ENCODE measurements around the gene GALNT3. TPM values are rescaled to one million over a fixed set of nuclear protein-coding genes. Genes with fewer than 3 reads are reported as not detected.

GALNT3 gene
- total RNA-seq, 1 donor from 2014 or later, result 59.5 TPM

DNA sequence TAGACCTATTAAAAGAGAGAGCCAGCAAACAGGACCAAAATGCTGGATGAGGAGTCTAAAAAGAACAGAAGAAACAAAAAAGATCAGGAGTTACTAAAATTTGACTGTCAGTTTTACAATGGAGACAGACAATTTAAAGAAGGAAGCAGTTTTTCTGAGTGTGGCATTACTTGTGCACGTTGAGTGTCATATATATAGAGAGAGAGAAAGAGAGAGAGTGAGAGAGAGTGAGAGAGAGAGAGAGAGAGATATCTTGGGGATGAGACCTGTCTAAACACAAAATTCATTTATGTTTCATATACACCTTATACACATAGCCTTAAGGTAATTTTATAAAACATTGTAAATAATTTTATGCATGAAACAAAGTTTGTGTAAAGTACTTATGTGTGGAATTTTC is 2.1 kb upstream of the GALNT3 start:
- Histone ChIP-seq H3K27me3 (ENCODE audit: control insufficient read depth, insufficient read depth, low read length) (no peaks in the 10 kb centered on the region), H3K4me3 (ENCODE audit: low read depth, low read length) (no peak overlapping the region), H3K36me3 (ENCODE audit: control insufficient read depth, insufficient read depth, low read length) (no peaks in the 10 kb centered on the region)
- TF ChIP-seq, protein P1, sequence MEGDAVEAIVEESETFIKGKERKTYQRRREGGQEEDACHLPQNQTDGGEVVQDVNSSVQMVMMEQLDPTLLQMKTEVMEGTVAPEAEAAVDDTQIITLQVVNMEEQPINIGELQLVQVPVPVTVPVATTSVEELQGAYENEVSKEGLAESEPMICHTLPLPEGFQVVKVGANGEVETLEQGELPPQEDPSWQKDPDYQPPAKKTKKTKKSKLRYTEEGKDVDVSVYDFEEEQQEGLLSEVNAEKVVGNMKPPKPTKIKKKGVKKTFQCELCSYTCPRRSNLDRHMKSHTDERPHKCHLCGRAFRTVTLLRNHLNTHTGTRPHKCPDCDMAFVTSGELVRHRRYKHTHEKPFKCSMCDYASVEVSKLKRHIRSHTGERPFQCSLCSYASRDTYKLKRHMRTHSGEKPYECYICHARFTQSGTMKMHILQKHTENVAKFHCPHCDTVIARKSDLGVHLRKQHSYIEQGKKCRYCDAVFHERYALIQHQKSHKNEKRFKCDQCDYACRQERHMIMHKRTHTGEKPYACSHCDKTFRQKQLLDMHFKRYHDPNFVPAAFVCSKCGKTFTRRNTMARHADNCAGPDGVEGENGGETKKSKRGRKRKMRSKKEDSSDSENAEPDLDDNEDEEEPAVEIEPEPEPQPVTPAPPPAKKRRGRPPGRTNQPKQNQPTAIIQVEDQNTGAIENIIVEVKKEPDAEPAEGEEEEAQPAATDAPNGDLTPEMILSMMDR (IDR thresholded peaks at IDR 0.05; ENCODE audit: insufficient read depth, low read length, severe bottlenecking), result no peak
- DNase-seq (ENCODE audit: low read depth) (no peak), FAIRE-seq (no peak)

- DNase-seq (ENCODE audit: low read depth), result peak; percentile 76
- Histone ChIP-seq H3K36me3 (ENCODE audit: control insufficient read depth, insufficient read depth, low read length) (no peaks in the 10 kb centered on the region), H3K4me3 (ENCODE audit: low read depth, low read length) (peak overlapping the region; percentile 98), H3K27me3 (ENCODE audit: control insufficient read depth, insufficient read depth, low read length) (no peaks in the 10 kb centered on the region)
- TF ChIP-seq, protein P1 (IDR thresholded peaks at IDR 0.05; ENCODE audit: insufficient read depth, low read length, severe bottlenecking), result no peak
- FAIRE-seq, result no peak
Observed at GRCh38 chr2:165795011-165795410, 964 bp upstream of the GALNT3 start.

GRCh38 chr2:165794536-165794928 is 485 bp upstream of the GALNT3 start:
- DNase-seq (ENCODE audit: low read depth) (peak; percentile 77), FAIRE-seq (no peak)
- Histone ChIP-seq H3K4me3 (ENCODE audit: low read depth, low read length) (peak overlapping the region; percentile 98), H3K36me3 (ENCODE audit: control insufficient read depth, insufficient read depth, low read length) (no peaks in the 10 kb centered on the region), H3K27me3 (ENCODE audit: control insufficient read depth, insufficient read depth, low read length) (no peaks in the 10 kb centered on the region)
- TF ChIP-seq, protein P1 (IDR thresholded peaks at IDR 0.05; ENCODE audit: insufficient read depth, low read length, severe bottlenecking), result no peak

DNA sequence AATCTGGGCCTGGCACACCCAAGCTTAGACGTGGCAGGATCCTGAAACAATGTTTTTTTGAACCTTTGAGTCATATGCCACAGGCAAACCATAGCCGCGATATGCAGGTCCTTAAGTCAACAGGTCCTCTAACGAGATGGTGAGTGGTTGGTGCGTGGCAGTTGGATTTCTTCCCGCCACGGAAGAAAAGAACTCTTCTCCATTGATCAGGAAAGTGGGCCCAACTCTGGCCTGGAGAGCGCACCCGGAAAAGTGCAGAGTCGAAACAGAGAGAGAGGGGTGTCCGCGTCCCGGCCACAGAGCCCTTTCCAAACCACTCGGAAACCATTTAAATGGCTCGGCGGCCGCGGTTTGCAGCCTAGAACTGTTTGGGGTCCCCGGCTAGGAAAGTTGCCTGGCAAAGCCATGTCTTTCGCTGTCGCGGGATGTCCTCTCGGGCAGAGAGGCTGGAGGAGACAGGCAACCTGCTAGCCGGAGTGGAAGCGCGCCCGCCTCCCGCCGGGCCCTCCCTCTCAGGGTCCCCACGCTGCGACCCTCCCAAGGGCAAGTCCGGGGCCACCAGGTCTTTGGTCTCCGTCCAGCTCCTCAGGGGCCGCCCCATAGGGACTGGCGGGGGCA is 777 bp downstream of the GALNT3 start:
- DNase-seq (ENCODE audit: low read depth), result peak; percentile 92

GRCh38 chr2:165792104-165792454 is 2.0 kb downstream of the GALNT3 start:
- FAIRE-seq (no peak), DNase-seq (ENCODE audit: low read depth) (no peak)
- no peaks in the 10 kb centered on the region for H3K36me3 ChIP-seq (ENCODE audit: control insufficient read depth, insufficient read depth, low read length)
- no peak overlapping the region for H3K4me3 ChIP-seq (ENCODE audit: low read depth, low read length)
- no peaks in the 10 kb centered on the region for H3K27me3 ChIP-seq (ENCODE audit: control insufficient read depth, insufficient read depth, low read length)
- TF ChIP-seq, protein P1 (IDR thresholded peaks at IDR 0.05; ENCODE audit: insufficient read depth, low read length, severe bottlenecking), result no peak

More for the DNA sequence above, 777 bp downstream of the GALNT3 start:
- Histone ChIP-seq H3K27me3 (ENCODE audit: control insufficient read depth, insufficient read depth, low read length) (no peaks in the 10 kb centered on the region), H3K4me3 (ENCODE audit: low read depth, low read length) (peak overlapping the region; percentile 98), H3K36me3 (ENCODE audit: control insufficient read depth, insufficient read depth, low read length) (no peaks in the 10 kb centered on the region)
- TF ChIP-seq, protein P1 (IDR thresholded peaks at IDR 0.05; ENCODE audit: insufficient read depth, low read length, severe bottlenecking), result no peak
- peak; percentile 47 for FAIRE-seq
